HG03439 (cell line): ENCODE results near the gene ALKBH5.

Experiments
- ATAC-seq: cut with Tn5 transposase; IDR thresholded peaks from one replicate; pipeline ENCODE4 v1.9.1; 2021; ENCODE audit warnings: mild to moderate bottlenecking, moderate library complexity; ENCODE audit not compliant: unreplicated experiment

The ALKBH5 gene

DNA sequence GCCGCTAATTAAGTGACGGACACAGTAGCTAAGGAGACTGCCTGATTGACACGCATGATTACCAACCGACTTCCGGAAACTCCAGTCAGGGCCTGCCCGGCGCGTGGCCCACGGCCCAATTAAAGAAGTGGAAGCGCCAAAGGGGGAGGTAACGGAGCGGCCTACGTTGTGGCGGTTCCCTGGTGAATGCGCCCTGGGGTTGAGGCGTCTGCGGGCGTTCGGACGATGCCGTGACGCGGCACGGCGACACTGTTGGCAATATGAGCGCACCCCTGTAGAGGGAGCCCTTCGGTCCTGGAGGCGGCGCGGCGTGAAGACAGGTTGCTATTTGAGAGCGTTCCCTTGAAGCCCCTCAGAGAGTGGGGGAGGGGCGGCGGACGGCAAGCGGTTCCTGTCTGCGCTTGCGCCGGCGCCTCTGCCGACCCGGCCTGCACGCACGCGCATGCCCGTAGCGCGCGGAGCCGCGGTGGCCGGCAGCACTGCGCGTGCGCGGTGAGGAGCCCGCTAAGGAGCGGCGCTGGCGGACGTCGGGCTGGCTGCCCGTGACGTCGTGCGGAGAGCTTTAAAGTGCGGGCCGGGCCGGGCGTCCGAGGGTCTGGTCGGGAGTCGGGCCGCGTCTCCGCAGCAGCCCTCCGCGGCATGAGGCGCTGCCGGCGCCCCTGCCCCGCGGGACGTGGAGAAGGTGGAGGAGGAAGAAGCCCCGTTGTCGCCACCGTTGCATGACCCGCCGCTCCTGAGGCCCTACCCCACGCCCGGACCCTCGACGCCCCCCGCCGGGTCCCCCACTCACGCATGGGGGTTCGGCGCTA is at the start of gene ALKBH5:
ALKBH5 (plus strand) TSS at position 495 of the 809 bp plus-strand sequence. CDS start 416 bp downstream, outside the sequence.
- peak; percentile 76 for ATAC-seq

GRCh38 chr17:18136357-18136756 is 47.3 kb upstream of the ALKBH5 start:
- no peak for ATAC-seq

GRCh38 chr17:18138065-18138749 is 45.4 kb upstream of the ALKBH5 start:
- no peak for ATAC-seq

DNA sequence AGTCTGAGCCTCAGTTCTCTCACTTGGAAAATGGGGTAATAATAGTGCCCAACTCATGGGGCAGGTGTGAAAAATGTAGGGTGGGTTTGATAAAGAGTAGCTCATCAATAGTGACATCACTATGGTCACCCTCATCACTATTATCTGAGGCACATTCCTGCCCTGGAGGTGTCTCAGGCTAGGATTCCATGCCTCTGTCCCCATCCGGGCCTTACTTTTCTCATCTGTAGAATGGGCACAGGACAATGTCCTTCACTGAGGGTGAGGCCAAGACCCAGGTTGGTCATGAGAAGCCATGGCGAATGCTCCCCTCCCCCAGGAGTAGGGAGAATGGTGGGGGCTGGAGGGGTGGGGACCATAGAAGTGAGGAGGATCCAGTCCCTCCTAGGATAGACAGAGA is 44.5 kb upstream of the ALKBH5 start:
- no peak for ATAC-seq

- no peak for ATAC-seq
Observed at GRCh38 chr17:18139498-18139897, 44.1 kb upstream of the ALKBH5 start.

DNA sequence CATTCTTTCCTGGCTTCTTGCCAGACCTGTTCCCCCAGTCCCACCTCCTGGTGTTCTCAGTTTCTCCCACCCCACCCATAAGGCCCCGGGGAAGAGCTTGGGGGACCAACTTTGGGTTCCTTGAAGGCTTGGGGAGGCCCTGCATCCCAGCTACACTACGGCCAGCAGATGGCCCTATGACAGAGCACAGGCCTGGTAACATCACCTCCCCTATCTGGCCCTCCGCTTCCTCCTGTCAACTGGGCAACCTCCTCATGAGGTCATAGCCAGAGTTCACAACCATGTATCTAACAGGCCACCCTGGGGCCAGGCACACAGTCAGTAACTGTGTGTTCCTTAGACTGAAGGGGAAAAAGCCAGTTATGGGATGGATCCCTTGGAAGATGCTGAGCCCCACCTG is 43.7 kb upstream of the ALKBH5 start:
- no peak for ATAC-seq

DNA sequence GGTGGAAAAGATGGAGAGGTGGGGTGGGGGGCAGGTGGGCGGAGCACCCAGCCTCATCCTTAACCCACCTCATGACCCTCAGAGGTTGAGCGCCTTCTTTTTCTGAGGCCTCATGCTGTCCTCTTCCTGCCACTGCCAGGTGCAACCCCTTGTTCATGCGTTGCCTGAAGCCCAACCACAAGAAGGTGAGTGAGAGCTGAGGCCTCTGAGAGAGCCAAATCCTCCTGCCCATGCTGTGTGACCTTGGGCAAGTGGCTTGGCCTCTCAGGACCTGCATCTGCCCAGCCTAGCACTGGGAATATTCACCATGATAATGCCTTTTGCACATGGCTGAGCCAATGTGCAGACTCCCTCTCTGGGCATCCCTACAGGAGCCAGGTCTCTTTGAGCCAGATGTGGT is 43.0 kb upstream of the ALKBH5 start:
- no peak for ATAC-seq

DNA sequence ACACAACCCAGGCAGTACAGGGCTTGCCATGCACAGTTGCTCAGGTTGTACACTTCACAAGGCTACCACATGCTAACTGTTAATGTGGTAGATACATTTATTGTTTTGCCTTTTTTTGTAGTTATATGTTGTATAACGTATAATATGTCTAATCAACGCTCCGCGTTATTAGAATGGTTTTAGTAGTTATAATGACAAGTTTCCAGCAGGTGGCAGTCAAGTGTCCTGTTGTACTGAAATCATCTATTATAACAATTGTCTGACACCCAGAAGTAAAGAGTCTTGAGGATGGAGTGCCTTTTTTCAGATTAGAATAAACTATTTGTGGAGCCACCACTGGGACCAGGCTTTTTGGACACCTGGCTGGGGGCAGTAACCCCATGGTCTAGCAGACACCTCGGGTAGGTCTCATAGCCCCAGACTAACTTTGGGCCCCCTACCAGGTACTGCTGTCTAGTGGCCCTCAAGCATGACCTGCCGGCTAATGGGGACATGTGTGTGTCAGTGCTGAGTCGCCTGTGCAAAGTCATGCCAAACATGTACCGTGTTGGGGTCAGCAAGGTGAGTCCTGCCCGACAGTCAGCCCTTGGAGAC is 42.3 kb upstream of the ALKBH5 start:
- ATAC-seq, result no peak

DNA sequence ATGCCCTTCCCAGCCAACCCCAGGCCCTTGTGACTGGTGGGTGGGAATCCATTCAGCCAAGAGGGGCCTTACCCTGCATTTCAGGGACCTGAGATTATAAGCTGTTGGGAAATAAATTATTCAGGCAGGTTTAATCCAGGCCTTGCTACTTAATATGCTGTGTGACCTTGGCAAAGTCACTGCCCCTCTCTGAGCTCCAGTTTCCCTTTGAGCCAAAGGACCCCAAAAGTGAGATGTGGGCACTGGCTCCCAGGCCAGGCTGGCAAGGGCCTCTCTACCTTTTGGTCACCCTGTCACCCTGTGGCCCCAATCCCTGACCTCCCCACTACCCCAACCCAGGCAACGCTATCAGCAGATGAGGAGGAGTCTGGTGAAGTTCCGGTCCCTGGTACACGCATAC is 41.2 kb upstream of the ALKBH5 start:
- ATAC-seq, result no peak

- ATAC-seq, result no peak
Observed at GRCh38 chr17:18143044-18143936, 40.3 kb upstream of the ALKBH5 start.

GRCh38 chr17:18144261-18144660 is 39.4 kb upstream of the ALKBH5 start:
- no peak for ATAC-seq

DNA sequence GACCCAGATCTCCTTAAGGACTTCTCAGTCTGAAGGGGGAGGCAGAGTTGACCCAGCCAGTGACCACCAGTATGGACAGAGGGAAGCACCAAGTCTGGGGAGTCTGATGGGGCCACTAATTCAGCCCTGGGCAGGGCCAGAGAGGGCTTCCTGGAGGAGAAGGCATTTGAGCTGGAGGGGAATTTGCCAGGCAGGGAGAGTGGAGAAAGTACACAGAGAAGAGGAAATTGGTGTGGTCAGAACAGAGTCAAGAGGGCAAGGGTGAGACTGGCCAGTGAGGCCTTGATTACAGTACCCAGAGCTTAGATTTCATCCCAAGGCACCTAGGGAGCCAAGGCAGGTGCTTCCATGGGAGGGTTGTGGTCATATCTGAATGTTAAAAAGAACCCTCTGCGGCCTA is 38.8 kb upstream of the ALKBH5 start:
- no peak for ATAC-seq

DNA sequence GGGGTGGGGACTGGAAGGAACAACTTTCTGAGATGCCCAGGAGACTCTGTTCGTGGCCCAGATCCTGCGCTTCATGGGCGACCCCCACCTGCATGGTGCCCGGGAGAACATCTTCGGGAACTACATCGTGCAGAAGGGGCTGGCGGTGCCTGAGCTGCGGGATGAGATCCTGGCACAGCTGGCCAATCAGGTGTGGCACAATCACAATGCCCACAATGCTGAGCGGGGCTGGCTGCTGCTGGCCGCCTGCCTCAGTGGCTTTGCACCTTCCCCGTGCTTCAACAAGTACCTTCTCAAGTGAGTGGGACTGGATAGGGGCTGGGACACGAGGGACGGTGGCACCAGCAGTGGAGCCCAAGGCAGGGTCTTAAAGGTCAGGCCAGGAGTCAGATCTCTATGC is 37.8 kb upstream of the ALKBH5 start:
- ATAC-seq, result no peak

- no peak for ATAC-seq
Observed at GRCh38 chr17:18146259-18146658, 37.4 kb upstream of the ALKBH5 start.

GRCh38 chr17:18146980-18147379 is 36.6 kb upstream of the ALKBH5 start:
- ATAC-seq, result no peak

GRCh38 chr17:18148586-18148985 is 35.0 kb upstream of the ALKBH5 start:
- ATAC-seq, result no peak

GRCh38 chr17:18151290-18151689 is 32.3 kb upstream of the ALKBH5 start:
- ATAC-seq, result no peak

DNA sequence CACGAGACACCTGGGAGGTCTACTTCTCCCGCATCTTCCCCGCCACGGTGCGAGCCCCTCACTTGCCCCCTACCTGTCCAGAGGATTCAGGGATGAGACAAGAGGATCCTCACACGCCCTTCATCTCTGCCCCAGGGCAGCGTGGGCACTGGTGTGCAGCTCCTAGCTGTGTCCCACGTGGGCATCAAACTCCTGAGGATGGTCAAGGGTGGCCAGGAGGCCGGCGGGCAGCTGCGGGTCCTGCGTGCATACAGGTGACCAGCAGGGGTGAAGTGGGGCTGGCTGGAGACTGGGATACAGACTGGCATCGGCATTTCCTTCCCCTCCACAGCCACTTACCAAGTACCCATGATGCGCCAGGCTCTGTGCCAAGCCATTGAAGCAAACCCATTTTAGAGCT is 28.4 kb upstream of the ALKBH5 start:
- no peak for ATAC-seq

- ATAC-seq, result no peak
Observed at GRCh38 chr17:18156171-18156975, 27.3 kb upstream of the ALKBH5 start.

GRCh38 chr17:18156976-18157280 is 26.7 kb upstream of the ALKBH5 start:
- ATAC-seq, result no peak
